SK-N-SH treated with all-trans-retinoic acid at 6 μM for 48 hours (cell line): ENCODE results near the gene MCEE.

ENCODE experiments used
- ARNTL ChIP-seq: fragments of 450-650 bp; formaldehyde crosslinking; IDR thresholded peaks from 2 replicates; pipeline ENCODE4 v1.5.0; 2020; ENCODE audit warnings: low read depth, mild to moderate bottlenecking, moderate library complexity, borderline replicate concordance
- CSDC2 ChIP-seq: fragments of 250-450 bp; sonication (Bioruptor Pico); IDR thresholded peaks from 2 replicates; pipeline ENCODE4 v1.5.0; 2020; ENCODE audit warnings: mild to moderate bottlenecking, moderate library complexity
- ISL1 ChIP-seq: fragments of 250-450 bp; sonication (Bioruptor Pico); IDR thresholded peaks from 2 replicates; pipeline ENCODE4 v2.1.2; 2022; ENCODE audit warnings: mild to moderate bottlenecking, moderate library complexity
- ZFP3 ChIP-seq: fragments of 250-450 bp; sonication (Bioruptor Pico); IDR thresholded peaks from 2 replicates; pipeline ENCODE4 v1.5.0; 2020; ENCODE audit warnings: mild to moderate bottlenecking, moderate library complexity
- ZFP30 ChIP-seq: fragments of 450-650 bp; formaldehyde crosslinking; IDR thresholded peaks from 2 replicates; pipeline ENCODE4 v1.5.0; 2022; ENCODE audit warnings: mild to moderate bottlenecking, moderate library complexity
- ZNF565 ChIP-seq: fragments of 450-650 bp; formaldehyde crosslinking; conservative IDR thresholded peaks from 2 replicates; pipeline ENCODE4 v1.5.0; 2020; ENCODE audit warnings: low read depth, mild to moderate bottlenecking, moderate library complexity
- ZNF70 ChIP-seq: fragments of 450-650 bp; formaldehyde crosslinking; IDR thresholded peaks from 2 replicates; pipeline ENCODE4 v1.5.0; 2020; ENCODE audit warnings: mild to moderate bottlenecking, moderate library complexity
- TF ChIP-seq, protein P1 (sequence below): fragments of 250-450 bp; sonication (Bioruptor Pico); IDR thresholded peaks from 2 replicates; pipeline ENCODE4 v1.8.0; 2021; ENCODE audit warnings: low read depth, mild to moderate bottlenecking, moderate library complexity, borderline replicate concordance

- TF ChIP-seq ARNTL (CRISPR knock-in tag) = no peak
- TF ChIP-seq ZNF70 (CRISPR knock-in tag) = no peak
- TF ChIP-seq ZNF565 (CRISPR knock-in tag) = no peak
- no peak for TF ChIP-seq ISL1
- TF ChIP-seq ZFP30 (CRISPR knock-in tag) = no peak
- no peak for TF ChIP-seq CSDC2 (CRISPR knock-in tag)
- TF ChIP-seq, protein P1, sequence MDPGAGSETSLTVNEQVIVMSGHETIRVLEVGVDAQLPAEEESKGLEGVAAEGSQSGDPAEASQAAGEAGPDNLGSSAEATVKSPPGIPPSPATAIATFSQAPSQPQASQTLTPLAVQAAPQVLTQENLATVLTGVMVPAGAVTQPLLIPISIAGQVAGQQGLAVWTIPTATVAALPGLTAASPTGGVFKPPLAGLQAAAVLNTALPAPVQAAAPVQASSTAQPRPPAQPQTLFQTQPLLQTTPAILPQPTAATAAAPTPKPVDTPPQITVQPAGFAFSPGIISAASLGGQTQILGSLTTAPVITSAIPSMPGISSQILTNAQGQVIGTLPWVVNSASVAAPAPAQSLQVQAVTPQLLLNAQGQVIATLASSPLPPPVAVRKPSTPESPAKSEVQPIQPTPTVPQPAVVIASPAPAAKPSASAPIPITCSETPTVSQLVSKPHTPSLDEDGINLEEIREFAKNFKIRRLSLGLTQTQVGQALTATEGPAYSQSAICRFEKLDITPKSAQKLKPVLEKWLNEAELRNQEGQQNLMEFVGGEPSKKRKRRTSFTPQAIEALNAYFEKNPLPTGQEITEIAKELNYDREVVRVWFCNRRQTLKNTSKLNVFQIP (CRISPR knock-in tag) = no peak
- TF ChIP-seq ZFP3 (CRISPR knock-in tag) = no peak
These were observed 62.3 kb downstream of the MCEE start for GRCh38 chr2:71067567-71068217.
